Eye (tissue), 1 donor: Measurements from ENCODE around the gene GPBAR1.
"Not testable (repeated sequence)": the region's sequence is repeated elsewhere in the genome, so short reads cannot be mapped to it uniquely, and the experiment has no call there.

Experiments
- DNase-seq: peaks from one replicate; pipeline ENCODE4 v3.0.0-alpha.2; 2015

The GPBAR1 gene

DNA sequence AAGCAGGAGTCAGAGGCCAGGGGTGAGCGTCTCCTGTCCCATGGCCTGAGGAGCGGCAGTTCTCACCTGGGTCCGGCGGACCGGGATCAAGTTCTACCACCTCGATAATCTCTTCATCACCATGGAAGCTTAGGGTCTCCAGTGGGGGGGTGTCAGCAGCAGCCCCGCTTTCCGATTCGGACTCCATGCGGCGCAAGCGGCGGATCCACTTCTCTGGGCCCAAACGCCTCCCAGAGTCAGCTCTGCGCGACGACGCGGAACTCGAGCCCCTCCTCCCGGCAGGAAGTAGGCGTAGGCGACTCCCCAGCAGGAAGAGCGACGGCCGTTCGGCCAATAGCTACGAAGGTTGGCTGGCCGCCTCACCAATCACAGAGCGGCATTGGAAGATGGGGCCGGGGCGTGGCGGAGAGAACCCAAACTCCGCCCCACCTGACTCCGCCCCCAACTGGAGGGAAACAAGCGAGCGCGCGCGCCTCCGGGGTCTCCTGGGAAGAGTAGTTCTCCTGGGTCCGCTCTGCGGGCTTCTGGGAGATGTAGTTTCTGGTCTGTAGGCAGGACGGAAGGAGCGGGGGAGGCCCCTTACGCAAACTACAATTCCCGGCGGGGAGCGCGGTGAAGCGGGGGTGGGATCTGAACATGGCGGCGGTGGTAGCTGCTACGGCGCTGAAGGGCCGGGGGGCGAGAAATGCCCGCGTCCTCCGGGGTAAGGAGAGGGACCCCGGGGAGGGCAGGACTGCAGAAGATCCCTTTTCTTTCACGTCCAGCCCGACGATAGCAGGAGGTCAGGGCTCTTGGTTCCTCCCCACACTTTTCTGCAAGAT lies 9.3 kb downstream of the GPBAR1 start, which contains the start of the genes AAMP and PNKD:
AAMP (minus strand) TSS at position 238 of the 821 bp plus-strand sequence; CDS start at position 187, 51 bp downstream.
PNKD (plus strand) TSS at position 620 of the 821 bp plus-strand sequence; CDS start at position 637, 17 bp downstream.
- peak; percentile 100 for DNase-seq

- no peak for DNase-seq
Observed at GRCh38 chr2:218270721-218271486, 10.1 kb downstream of the GPBAR1 start.

- DNase-seq: no peak
Observed at GRCh38 chr2:218271487-218271797, 10.6 kb downstream of the GPBAR1 start.

GRCh38 chr2:218271865-218272530 lies 11.2 kb downstream of the GPBAR1 start:
- no peak for DNase-seq

DNA sequence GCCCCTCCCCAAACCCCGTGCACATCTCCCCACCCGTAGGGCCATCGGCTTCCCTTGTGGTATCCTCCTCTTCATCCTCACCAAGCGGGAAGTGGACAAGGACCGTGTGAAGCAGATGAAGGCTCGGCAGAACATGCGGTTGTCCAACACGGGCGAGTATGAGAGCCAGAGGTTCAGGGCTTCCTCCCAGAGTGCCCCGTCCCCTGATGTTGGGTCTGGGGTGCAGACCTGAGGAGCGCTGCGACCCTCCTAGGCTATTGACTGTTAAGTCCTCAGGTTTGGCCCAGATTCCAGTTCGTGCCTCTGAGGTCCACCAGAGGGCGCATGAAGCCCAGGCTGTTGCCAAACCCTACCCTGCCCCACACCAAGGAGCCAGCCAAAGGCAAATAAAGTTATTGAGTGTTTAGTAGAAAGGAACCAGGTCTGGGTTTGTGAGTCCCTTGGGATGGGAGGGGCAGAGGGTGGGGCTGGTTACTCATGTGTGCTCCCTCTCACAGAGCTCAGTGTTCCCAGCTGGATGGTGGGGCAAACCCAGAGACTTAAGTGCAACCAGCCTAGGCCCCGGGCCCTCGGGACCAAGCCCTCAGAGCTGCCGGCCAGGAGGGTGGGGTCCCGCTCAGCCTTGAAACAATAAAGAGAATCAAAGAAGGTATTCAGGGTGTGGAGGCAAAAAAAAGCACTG lies 11.9 kb downstream of the GPBAR1 start:
- DNase-seq: peak; percentile 90

DNA sequence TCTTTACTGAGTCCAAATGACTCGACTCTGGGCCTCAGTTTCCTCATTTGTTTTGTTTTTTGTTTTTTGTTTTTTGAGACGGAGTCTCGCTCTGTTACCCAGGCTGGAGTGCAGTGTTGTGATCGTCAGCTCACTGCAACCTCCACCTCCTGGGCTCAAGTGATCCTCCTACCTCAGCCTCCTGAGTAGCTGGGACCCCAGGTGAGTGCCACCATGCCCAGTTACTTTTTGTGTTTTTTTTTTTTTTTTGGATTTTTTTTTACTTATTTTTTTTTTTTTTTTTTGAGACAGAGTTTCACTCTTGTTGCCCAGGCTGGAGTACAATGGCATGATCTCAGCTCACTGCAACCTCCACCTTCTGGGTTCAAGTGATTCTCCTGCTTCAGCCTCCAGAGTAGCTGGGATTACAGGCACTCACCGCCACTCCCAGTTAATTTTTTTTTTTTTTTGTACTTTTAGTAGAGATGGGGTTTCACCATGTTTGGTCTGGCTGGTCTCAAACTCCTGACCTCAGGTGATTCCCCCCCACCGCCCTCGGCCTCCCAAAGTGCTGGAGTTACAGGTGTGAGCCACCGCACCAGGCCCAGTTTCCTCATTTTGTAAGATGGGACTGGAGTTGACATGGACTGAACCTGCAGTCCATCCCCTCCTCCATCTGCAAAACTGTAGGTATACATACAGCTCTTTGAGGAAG lies 12.5 kb downstream of the GPBAR1 start:
- not testable (repeated sequence) for DNase-seq

GRCh38 chr2:218273908-218274249 lies 13.1 kb downstream of the GPBAR1 start:
- DNase-seq: no peak

DNA sequence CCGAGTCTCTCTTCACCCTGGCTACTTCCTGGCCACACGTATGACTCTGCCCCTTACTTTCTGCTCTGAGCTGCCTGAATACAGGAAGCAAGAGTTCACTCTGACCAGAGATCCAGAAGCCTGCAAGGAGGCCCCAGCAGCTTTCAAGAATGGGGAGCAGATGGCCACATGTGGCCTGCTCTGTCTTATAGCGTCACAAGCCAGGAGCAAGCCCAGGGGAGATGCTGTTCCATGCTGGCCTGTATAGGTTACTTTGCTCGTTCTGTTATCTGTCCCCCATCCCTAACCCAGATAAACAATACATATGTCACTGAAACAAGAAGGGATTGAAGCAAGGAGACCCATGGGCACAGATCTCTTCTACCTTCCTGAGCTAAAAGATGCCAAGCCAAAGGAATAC lies 13.8 kb downstream of the GPBAR1 start:
- no peak for DNase-seq

DNA sequence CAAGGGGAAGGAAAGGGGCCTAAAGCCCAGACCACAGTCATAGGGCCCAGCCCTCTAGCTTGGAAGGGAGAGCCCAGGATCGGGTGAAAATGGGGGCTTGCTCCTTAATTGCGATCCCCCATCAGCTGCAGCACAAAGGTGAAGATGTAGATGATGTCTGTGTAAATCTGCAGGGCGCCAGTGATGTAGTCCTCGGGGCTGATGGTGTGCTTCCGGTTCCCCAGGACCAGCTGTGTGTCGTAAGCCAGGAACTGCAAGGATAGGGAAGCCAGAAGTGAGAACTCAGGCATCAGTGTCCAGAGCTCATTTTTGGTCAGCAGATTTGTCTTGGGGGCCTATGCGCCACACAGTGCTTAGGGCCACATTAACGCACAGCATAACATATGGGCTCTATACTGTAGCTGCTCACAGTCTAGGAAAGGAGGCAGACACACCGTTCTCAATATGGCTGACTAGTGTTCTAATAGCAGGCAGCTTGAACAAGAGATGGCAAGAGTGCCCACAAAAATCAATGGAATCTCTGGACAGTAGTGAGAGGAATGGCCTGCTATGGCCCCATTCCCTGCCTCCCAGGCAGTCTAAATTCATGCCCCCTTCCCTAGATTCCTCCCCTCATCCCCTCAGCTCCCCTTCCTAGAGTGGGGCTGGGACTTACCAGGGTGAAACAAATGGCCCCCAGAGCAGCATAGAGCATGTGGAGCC lies 14.7 kb downstream of the GPBAR1 start:
- DNase-seq: no peak

DNA sequence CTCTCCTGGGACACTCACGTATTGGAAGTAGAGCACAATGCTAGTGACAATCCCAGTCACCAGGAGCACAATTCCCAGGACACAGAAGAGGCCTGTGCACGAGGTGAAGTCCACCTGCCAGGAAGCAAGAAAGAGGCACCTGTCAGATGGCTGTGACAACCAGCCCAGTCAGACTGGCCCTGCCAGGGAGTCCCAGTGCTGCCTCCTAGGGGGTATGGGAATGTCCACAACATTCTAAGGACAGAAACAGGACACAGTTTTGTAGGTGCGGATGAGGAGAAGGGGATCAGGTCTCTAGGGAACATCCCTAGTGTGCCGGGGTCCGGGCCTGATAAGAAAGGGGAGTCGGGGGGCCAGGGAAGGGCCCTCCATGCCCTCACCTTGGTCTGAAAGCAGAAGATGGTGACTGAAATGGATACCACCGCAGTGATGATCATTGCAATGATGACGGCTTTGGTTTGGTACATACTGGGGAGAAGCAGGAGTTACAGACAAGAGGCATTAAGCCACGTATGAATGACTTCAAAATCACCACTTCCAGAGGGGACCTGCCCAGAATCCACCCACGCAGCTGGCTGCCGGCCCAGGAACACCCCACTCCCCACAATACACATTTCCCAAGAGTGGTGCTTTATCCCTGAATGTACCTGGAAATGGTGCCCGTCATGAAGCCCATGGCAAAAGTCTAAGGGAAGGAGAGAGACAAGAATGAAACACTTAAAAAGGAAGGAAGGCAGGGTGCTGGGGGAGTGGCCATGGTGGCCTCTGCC lies 16.4 kb downstream of the GPBAR1 start:
- no peak for DNase-seq

GRCh38 chr2:218277921-218278320 lies 17.1 kb downstream of the GPBAR1 start:
- DNase-seq: no peak

DNA sequence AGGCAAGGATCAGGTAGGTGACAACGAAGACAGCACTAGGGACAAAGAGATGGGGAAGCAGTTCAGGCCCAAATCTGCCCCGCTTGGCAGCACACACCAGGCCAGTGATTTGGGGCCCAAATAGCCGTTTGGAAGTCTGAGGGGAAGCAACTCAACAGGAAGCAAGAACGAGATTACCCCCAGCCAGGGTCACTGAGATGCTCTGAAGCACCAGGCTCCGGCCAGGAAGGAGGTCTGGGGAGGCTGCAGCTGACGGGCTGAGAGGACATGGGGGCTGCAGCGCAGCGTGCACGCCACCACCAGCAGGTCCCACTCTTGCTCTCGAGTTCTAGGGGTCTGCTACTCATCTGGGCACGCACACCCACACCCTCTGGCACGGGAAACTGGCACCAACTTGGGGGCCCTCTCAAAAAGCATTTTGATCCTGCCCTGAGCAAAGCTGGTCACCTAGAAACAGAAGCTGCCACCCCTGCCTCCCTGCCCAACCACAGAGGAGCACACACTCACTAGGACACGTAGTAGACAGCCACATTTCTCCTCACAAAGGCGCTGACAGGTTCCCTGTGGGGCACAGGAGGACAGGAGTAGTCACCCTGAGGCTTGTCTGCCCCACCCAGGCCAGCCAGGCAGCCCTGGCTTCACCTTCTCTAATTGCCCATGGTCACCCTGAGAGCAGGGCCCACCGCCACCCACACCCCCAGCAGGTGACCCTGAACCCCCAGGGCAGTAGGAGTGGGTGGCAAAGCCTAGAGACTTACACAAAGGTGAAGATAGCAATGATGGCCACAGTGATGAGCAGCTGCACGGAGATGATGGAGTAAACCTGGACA lies 17.9 kb downstream of the GPBAR1 start:
- no peak for DNase-seq

DNA sequence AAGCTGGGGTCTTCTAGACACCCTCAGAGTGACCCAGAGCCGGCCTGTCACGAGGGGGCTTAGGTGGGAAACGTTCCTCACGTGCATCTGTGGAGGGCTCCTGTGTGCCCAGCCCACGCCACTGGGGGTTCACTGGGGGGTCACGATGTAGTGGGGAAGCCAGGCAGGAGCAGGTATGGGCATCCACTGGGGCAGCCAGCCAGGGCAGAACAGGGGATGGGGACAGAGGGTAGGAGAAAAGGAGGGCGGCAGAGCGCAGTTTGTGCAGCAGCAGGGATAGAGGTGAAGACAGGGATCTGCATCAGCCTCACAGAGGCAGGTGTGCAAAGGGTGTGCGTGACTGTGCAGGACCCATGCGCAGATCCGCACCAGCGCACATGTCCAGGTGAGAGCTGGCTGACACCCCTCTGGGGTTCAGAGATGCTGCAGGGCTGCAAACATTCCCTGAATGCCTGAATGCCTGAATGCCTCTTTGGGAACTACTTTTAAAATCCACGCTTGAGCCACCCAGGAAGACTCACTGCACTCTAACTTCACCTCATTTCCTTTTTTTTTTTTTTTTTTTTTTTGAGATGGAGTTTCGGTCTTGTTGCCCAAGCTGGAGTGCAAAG lies 19.6 kb downstream of the GPBAR1 start:
- DNase-seq: no peak

- DNase-seq: no peak
Observed at GRCh38 chr2:218281449-218281848, 20.6 kb downstream of the GPBAR1 start.

- DNase-seq: no peak
Observed at GRCh38 chr2:218282173-218282991, 21.6 kb downstream of the GPBAR1 start.

- DNase-seq: no peak
Observed at GRCh38 chr2:218284106-218284811, 23.4 kb downstream of the GPBAR1 start.

DNA sequence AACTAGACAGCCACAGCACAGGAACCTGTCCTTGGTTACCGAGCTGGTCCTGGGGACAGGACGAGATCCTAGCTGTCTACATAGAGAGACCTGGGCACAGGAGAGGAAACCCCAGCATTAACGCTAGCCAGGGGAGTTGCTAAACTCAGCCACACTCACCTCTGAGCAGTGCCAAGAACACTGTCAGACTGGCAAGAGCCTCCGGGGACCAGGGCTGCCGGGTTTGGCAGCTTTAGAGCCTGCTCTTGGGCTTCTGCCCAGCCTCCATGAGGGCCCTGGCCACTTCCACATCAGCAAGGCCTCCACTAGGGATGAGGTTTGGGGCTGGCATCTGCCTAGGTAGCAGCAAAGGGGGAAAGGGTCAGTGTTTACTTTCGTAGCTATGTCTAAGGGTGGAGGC lies 24.8 kb downstream of the GPBAR1 start:
- no peak for DNase-seq
